Non-pigmented ciliary epithelial cell (primary cell): ENCODE results near the gene NCF4.

Experiments used
- DNase-seq: peaks from one replicate; pipeline ENCODE4 v3.0.0-alpha.2; 2010; ENCODE audit warnings: low read depth

NCF4 gene

DNA sequence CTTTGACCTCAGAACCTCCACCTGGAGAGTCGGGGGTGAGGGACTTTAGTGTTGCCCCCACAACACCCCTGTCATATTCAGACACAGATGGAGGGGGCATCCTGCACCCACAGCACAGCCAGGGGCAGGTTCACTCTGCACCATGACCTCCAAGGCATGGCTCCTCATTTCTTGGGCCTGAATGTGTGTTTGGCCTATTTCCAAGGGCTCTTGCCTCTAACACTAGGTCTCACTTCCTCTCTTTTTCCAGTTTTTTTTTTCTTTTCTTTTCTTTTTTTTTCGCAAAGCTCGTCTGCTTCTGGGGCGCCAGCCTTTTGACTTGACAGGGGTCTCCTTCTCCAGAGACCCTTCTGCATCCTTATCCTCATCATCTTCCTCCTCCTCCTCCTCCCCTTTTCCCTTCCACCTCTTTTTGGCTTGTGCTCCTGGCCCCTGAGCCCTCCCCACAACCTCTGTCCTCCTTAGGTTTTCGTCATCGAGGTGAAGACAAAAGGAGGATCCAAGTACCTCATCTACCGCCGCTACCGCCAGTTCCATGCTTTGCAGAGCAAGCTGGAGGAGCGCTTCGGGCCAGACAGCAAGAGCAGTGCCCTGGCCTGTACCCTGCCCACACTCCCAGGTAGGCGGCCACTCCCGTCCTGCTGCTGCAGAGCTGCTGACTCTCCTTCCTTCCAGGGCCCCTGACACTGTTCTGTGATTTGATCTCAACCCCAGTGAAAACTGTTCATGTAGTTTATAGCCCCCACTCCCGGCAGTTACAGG is 3.8 kb downstream of the NCF4 start:
- no peak for DNase-seq

DNA sequence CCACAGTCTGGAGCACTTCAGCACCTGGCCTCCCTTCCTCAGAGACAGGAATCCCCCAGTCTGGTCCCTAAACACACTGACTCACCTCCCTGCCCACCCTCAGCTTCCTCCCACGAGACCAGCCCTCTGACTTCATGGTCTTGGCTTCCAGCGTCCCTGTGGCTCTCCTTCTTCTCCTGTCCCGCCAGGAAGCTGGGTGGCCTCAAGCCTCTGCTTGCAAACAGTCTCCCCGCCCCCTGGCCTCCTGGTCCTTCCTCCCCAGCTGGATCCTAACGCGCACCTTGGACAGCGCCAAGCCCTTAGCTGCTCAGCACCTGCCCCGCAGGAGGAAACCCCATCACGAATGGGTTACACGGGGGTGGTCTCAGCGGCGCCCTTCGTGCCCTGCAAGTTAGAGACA is 4.5 kb downstream of the NCF4 start:
- DNase-seq: no peak

DNA sequence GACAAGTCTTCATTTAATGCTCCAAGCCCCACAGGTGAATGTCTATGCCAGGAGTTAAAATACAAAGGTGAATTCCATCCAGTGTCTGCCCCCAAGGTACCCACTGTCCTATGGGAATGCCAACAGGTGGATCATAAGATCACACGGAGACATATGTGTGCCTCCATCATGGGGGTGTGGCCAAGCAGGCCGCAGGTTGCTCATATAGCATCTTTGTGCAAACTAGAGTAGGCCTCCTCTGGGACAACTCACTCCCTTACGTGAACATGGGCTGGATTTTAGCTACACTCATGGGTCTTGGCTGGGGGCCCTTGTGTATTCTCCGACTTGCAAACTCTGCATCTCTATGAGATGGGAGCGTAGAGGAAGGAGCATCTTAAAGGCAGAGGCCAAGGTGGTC is 6.9 kb downstream of the NCF4 start:
- no peak for DNase-seq

DNA sequence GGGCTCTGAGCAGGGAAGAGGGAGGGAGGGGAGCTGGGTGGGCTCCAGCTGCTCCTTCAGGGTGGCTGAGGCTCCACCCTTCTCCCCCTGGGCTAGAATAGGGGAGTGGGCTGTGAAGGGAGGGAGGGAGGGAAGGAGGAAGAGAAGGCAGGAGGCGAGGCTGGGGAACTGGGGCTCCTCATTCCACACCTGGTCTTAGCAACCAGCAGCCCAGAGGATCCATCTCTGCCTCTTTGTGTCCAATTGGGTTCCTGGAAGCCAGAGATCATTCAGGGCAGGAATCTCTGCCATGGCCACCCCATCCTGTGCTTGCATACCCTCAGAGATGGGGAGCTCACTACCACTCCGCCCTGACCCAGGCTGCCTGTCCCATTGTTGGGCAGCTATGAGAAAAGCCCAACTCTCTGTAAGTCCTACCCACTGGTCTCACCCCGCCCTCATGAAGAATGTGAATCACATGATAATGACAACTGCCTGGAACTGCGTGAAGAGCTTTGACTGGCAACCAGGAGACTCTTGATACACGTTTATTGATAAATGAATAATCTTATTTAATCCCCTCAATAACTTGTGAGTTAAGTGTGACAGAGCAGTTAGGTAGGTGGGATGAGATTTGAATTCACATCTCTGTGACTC is 7.9 kb downstream of the NCF4 start:
- DNase-seq: no peak

DNA sequence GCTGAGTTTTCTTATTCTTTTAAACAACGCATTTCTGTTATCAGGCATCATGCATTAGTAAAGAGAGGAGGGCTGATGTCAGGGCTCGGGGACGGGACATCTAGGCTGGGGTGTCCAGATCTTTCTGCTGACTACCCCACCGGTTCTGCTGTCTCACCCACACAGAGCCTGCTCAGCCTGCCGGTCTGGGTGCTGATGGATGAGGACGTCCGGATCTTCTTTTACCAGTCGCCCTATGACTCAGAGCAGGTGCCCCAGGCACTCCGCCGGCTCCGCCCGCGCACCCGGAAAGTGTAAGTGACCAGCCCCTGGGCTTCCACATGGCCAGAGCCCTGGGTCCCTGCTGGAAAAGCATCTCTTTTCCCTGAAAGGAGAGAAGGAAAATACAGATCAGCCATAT is 9.4 kb downstream of the NCF4 start:
- DNase-seq: no peak

DNA sequence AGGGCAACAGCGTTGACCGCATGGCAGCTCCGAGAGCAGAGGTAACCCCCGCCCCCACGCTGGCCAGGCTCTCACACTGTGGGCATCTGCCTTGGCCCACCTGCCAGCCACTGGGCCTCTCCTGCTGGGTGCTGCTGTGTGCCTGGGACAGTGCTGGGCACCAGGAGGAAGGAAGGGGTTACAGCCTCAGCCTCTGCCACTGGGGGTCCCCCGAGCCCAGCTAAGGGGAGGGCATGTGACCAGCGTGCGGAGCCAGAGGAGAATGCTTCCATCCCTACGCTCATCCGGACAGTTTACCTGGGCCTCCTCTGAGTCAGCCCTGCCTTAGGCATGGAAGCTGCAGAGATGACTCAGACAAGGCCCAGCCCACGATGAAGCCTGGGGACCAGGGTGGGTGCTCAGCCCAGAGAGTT is 10.9 kb downstream of the NCF4 start:
- DNase-seq: no peak

DNA sequence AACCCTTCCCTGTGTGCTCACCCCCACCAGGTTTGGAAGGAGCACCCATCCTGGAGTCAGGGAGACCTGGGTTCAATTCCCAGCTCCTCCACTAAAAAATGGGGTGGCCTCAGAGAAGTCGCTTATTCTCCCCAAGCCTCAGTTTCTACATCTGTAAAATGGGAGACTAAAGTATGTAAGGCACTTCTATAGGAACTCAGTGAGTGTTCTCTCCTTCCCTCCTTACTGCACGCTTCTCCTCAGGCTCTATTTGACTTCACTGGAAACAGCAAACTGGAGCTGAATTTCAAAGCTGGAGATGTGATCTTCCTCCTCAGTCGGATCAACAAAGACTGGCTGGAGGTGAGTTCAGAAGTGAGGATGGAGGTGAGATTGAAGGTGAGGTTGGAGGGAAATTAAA is 11.3 kb downstream of the NCF4 start:
- DNase-seq: no peak

DNA sequence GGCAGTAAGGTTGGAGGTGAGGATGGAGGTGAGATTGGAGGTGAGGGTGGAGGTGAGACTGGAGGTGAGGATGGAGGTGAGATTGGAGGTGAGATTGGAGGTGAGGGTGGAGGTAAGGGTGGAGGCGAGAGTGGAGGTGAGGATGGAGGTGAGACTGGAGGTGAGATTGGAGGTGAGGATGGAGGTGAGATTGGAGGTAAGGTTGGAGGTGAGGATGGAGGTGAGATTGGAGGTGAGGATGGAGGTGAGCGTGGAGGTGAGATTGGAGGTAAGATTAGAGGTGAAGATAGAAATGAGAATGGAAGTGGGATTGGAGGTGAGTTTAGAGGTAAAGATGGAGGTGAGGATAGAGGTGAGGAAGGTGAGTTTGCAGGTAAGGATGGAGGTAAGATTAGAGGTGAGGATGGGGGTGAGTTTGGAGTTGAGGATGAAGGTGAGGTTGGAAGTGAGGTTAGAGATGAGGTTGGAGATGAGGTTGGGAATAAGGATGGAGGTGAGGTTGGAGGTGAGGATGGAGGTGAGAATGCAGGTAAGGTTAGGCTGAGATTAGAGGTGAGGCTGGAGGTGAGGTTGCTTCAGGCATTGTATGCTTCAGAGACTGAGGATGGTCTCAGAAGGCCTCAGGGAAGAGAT is 12.2 kb downstream of the NCF4 start:
- no peak for DNase-seq

DNA sequence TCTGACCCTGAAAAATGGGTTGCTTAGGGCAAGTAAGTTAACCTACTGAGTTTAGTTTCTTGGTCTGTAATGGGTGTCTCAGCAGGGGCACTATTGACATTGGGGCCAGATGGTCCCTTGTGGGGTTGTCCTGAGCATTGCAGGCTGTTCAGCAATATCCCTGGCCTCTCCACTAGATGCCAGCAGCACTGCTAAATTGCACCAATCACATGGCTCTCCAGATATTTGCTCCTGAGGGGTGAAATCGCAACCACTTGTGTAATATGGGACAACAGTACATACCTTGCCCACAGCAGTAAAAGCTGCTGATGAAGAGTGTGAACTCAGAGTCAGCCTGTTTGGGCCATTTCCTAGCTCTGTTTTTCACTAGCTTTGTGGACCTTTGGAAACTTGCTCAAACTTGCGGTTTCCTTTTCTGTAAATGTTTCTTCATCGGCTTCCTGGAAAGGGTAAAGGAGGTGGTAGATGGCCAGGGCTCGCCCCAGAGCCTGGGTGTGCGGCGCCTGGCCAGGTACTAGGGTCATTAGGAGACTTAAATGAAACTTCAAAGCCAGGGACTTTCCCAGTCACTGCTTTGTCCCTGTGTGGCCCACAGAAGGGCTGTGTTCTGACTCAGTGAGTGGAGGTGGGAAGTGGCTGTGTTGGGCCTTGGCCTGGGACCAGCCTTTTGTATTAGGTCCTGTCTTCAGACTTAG is 13.0 kb downstream of the NCF4 start:
- DNase-seq: peak; percentile 20

DNA sequence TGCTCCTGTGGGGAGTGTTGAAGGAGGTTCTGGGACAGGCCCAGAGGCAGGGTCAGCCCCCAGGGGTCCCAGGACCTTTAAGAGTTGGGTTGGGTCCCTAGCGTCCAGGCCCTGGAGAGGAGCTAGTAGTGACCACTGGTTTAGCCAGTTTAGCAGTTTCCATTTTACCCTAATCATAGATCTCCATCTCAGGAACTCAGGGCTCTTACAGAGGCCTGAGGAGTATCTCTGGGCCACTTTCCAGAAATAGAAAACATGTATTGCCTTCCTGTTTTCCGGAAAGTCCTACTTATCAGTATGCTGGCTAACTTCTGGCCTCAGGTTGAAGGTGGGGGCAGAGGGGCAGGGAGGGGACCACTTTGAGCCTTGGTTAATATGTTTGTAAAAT is 13.5 kb downstream of the NCF4 start:
- DNase-seq: no peak

DNA sequence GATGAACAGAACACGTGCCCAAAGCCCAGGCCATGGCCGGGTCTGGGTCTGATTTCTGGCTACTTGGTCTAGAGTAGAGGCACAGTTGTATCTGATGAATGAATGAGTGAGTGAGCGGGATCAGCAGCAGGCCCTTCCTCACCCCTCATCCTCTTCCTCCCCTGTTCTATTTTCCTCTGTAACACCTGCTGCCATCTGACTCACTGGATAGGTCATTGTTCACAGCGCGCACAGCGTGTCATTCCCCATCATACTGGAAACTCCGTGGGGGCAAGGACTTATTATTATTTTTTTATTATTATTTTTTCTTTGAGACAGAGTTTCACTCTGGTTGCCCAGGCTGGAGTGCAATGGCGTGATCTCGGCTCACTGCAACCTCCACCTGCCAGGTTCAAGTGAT is 13.9 kb downstream of the NCF4 start:
- no peak for DNase-seq

DNA sequence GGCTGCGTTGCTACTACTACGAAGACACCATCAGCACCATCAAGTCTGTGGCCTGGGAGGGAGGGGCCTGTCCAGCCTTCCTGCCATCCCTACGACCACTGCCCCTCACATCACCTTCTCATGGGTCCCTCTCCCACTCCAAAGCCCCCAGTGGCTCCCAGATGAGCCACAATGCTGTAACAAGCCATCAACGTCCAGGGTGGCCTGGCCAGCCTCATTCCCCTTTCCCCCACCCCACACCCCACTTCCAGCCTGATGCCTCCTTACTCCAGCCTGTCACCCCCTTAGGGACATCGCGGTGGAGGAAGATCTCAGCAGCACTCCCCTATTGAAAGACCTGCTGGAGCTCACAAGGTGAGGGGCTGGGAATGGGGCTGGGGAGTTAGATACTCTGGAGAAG is 14.9 kb downstream of the NCF4 start:
- DNase-seq: no peak

DNA sequence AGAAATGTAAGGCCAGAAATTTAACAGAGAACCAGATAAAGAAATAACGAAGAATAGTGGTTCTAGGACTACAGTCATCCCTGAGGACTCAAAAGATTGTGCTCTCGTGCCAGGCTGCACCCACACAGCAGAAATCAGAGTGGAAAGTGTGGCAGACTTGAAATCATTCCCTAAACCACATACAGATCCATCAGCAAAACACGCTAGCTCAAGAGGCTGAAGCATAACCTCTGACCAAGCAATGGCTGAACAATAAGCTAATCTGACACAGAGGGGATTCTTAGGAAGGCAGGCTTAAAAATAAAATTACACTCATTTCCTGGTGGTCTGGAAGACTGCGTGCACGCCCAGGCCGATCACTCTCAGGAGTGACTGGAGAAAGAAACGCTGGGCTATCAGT is 19.0 kb downstream of the NCF4 start:
- no peak for DNase-seq

DNA sequence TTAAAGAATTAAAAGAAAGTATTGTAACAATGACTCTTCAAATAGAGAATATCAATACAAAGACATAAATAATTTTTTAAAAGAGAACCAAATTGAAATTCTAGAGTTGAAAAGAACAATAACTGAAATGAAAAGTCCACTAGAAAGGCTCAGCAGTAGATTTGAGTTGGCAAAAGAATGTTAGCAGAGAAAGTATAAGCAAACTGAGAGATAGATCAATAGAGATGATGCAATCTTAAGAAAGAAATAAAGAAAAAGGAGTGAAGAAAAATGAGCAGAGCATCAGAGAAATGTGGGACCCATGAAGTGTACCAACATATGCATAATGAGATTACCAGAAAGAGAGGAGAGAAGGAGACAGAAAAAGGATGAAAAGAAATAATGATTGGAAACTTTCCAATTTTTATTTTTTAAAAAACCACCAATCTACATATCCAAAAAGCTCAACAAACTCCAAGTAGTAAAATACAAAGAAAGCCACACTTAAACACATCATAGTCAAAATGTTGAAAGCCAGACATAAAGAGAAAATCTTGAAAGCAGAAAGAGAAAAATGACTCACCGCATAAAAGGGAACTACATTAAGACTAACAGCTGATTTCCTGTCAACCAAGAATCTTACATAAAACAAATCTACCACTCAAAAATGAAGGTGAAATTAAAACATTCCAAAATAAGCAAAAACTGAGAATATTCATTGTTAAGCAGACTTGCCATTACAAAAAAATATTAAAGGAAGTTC is 20.9 kb downstream of the NCF4 start:
- DNase-seq: no peak

DNA sequence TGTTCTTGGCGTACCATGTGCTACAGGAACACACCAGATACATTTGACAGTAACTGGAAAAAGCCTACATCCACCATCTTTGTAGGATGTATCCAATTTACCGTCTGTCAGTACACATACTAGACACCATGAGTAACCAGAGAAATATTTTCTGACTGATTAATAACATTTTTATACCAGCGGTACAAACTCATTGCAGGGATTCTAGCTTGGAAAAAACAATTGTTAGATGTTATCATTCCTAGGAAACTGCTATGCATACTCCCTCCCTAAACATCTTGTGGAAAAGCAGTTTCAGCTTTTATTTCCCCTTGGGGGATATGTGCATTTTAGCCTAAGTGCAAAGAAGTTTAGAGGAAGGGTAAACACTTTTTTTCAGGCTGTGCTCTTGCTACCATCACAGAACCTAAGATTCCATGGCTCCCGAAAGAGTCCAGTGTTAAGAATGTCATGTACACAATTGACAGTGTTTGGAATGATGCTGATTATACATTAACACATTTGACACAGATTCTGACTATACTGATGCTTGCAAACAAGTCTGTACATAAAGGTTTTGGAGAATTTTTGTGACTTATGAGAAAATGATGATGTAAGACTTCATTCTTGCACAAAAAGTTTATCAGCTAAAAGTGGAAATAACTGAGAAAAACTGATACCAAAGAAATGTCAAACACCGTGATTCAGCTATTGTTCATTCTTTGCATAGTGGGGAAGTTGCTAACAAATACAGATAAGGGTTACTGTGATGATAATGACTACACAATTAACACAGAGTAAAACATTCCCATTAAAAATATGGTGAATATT is 23.7 kb downstream of the NCF4 start:
- no peak for DNase-seq

DNA sequence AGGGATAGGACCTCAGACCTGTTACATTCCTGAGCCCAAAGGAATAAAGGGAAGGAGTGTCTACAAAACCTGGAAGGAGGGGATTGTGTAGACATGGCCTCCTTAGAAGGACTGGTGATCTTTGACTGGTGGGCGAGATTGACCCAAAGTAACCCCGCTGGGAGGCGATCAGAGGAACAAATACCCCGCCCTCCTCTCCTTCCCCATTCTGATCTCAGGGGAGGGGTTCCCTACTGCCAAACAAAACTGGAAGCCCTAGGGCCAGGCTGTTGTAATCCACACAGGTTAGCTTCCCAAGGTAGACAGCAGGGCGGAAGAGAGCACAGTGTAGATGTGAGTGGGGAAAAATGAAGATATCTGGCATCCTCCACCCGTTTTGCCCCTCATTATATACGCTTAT is 24.7 kb downstream of the NCF4 start:
- DNase-seq: no peak

DNA sequence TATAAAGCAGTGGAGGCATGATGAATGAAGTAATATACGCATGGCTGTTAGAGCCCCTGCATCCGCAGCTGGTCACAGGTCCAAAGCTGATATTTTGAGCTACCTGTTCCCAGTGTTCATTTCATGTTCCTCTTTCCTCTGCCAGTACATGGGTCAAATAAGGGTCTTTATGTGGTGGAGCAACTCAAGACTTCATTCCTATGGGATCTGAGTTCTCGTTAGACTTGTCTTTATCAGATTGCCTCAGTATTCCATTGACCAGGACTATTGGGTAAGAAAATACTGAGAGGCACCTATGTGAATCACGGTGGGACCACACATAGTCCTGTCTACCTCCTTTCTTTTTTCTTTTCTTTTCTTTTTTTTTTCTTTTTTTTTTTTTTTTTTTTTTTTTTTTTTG is 25.2 kb downstream of the NCF4 start:
- DNase-seq: no peak

DNA sequence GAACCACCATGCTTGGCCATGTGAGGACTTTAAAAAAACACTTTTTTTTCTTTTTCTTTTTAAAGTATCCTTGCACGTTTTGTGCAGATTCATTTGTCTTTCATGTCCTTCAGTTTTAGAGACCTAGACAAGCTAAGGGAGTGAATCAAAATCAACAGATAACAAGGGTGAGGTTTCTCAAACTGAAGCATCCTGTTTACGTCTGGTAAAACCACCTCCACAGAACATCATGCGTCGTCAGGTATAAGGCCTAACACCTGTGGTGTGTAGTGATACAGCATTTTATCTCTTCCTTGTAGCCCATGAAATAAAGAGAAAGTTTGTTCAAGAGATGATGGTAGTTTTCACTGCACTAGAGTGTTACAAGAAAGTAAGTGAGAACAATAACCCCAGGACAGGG is 26.4 kb downstream of the NCF4 start:
- DNase-seq: no peak

DNA sequence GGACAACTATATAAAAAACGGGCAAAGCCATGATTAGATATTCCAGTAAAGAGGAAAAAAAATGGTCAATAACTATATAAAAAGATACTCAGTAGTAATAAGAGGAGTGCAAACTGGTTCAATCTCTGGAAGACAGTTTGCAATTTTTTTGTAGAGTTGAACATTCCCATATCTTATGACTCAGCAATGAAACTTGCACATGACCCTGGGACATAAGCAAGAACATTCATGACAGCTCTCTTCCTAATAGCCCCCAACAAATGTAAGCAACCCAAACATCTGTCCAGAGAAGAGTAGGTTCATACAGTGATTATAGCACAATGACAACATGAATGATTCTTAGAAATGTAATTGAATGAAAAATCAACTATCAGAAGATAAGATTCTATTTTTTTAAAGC is 30.8 kb downstream of the NCF4 start:
- no peak for DNase-seq

DNA sequence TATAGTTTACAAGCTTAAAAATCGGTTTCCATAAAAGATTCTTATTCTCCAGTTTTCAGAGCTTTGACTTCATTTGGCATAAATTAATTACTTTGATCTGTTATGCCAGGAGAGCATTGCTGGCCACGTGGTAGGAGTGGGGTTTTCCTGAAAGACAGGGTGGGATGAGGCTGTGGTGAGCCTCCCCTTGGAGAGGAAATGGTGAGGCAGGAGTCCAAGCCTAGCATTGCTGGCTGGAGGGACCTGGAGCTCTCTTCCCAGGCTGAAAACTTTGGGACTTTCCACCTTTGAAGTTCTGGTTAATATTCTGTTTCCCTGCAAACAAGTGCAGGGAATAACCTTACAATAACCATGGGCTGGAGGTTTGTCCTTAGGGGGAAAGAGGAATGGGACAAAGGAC is 31.5 kb downstream of the NCF4 start:
- no peak for DNase-seq

DNA sequence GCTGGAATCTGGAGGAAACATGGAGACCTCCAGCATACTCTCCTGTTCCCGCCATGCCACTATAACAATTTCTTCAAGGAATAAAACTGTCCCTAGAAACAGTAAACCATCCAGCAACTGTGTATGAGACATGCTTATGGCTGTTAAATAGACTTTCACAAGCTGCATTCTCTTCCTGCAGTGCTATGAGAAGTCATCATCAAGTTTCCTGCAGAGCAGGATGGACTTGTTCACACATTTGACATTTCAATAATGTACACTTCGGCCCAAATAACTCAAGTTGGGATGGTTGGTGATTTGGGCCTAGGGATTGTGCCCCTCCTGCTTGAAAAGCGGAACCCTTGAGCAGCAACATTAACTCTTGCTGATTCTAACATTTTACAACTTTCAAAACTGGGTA is 32.5 kb downstream of the NCF4 start:
- DNase-seq: no peak

DNA sequence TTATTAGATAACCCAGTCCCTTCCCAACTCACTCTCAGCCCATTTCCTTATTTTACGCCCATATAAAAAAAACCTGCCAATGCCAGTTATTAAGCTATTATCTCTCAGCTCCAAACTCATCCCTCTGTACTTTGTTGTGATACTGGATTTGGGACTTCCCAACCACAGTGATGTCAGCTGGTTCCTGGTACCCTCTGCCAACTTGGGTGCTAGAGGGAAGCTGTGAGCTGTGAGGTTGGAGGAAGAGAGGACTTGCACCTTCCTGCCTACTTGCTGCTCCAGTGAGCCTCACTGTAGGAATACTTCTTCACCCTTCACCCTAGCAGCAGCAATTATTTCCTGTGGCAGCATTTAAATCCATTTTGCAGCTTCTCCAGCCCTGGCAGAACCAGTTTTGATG is 33.5 kb downstream of the NCF4 start:
- no peak for DNase-seq
